ENCODE data around the gene AKAP6. TPM values are rescaled to one million over a fixed set of nuclear protein-coding genes. Genes with fewer than 3 reads are reported as not detected.

Gene AKAP6
- total RNA-seq, 1 donor from 2014 or later = 3.4 TPM

DNA sequence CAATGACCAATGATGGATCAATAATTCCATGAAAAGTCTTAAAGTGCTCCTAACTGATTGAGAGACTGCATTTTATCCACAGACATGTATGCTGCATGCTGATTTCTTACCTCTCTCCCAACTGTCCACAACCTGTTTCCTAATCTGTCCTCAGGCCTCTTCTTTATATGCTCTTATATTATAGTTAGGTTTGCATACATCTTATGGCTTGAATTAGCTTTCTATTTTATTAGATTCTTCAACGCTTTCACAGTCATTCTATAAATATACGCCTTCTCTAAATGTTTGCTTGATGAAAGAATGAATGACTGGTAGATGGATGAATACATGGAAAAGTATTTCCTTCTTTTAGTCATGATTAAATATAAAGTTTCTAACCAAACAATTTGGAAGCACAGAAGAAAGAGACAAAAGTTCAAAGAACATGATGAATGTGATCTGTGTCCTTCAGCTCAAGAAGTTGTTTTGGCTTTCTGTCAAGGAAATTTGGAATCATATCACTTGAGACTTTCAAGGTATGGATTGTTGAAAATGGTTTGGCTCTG lies 517.8 kb downstream of the AKAP6 start:
- no peaks in the 10 kb centered on the region for H3K4me1 Mint-ChIP-seq (ENCODE audit: low read depth)

DNA sequence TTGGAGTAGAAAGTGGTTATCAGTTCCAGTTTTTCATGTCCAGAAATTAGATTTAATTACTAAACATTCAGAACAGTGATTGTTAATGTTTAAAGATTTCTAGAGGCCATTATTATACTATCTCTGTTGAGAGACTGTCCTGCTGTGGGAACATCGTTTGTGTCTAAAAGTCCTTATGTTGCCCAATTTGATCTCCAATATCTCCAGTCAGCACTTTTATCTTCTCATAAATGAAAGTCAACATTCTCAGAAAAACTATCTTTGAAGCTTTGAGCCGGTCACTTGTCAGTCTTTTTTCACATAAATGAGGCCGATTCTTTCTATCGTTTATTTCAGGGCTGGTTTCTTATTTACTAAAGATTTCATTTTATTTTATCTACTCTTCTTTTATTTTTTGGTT lies 518.8 kb downstream of the AKAP6 start:
- Mint-ChIP-seq H3K4me3 (ENCODE audit: low read depth) (no peak overlapping the region), H3K36me3 (ENCODE audit: insufficient read depth) (no peaks in the 10 kb centered on the region), H3K27ac (no peak overlapping the region), H3K27me3 (peaks cover 18% of the 10 kb centered on the region), H3K4me1 (ENCODE audit: low read depth) (no peaks in the 10 kb centered on the region), H3K9me3 (ENCODE audit: low read depth) (peaks cover 10% of the 10 kb centered on the region)
- no peak for DNase-seq (ENCODE audit: low spot score, unreplicated experiment)
- TF ChIP-seq, protein P1, sequence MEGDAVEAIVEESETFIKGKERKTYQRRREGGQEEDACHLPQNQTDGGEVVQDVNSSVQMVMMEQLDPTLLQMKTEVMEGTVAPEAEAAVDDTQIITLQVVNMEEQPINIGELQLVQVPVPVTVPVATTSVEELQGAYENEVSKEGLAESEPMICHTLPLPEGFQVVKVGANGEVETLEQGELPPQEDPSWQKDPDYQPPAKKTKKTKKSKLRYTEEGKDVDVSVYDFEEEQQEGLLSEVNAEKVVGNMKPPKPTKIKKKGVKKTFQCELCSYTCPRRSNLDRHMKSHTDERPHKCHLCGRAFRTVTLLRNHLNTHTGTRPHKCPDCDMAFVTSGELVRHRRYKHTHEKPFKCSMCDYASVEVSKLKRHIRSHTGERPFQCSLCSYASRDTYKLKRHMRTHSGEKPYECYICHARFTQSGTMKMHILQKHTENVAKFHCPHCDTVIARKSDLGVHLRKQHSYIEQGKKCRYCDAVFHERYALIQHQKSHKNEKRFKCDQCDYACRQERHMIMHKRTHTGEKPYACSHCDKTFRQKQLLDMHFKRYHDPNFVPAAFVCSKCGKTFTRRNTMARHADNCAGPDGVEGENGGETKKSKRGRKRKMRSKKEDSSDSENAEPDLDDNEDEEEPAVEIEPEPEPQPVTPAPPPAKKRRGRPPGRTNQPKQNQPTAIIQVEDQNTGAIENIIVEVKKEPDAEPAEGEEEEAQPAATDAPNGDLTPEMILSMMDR (IDR thresholded peaks at IDR 0.05; ENCODE audit: unreplicated experiment) = no peak

More for the DNA sequence above, 517.8 kb downstream of the AKAP6 start:
- Mint-ChIP-seq H3K27ac (no peak overlapping the region), H3K36me3 (ENCODE audit: insufficient read depth) (no peaks in the 10 kb centered on the region), H3K9me3 (ENCODE audit: low read depth) (peaks cover 8% of the 10 kb centered on the region), H3K27me3 (peaks cover 18% of the 10 kb centered on the region), H3K4me3 (ENCODE audit: low read depth) (no peak overlapping the region)
- TF ChIP-seq, protein P1 (IDR thresholded peaks at IDR 0.05; ENCODE audit: unreplicated experiment) = no peak
- DNase-seq (ENCODE audit: low spot score, unreplicated experiment) = no peak

DNA sequence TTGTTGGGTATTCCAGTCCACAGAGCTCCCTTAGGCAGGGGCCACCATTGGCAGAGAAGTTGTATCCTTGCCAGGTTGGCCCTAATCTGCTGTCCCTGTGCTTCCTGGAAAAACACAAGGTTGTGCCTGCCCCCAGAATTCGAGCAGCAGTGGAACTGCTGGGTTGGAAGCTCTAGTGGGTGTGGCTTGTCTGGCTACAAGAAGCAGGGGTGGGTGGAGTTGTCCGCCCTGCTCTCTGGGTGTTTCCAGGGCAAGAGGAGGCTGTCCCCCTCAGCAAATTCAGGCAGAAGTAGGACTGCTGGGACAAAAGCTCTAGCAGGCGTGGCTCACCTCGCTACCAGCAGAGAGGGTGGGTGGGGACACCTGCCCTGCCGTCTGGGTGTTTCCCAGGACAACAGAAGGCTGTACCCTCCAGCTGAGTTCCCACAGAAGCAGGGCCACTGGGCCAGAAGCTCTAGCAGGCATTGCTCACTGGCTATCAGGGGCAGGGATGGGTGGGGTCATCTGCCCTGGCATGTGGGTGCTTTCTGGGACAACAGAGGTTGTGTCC lies 536.8 kb downstream of the AKAP6 start:
- Mint-ChIP-seq H3K27ac (no peak overlapping the region), H3K9me3 (ENCODE audit: low read depth) (peaks cover 1% of the 10 kb centered on the region), H3K27me3 (no peaks in the 10 kb centered on the region), H3K4me3 (ENCODE audit: low read depth) (no peak overlapping the region), H3K36me3 (ENCODE audit: insufficient read depth) (no peaks in the 10 kb centered on the region), H3K4me1 (ENCODE audit: low read depth) (no peaks in the 10 kb centered on the region)
- TF ChIP-seq, protein P1 (IDR thresholded peaks at IDR 0.05; ENCODE audit: unreplicated experiment) = no peak
- DNase-seq (ENCODE audit: low spot score, unreplicated experiment) = no peak

DNA sequence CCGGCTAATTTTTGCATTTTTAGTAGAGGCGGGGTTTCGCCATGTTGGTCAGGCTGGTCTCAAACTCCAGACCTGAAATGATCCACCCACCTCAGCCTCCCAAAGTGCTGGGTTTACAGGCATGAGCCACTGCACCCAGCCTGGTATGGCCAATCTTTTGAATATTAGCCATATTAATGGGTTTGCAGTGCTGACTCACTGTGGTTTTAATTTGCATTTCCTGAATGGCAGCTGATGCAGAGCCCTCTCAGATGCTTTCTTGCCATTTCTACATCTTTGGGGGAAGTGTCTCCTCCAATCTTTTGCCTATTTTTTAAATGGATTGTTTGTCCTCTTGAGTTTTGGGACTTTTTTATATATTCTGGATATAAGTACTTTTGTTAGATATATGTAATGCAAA lies 554.1 kb downstream of the AKAP6 start:
- Mint-ChIP-seq H3K4me3 (ENCODE audit: low read depth) (no peak overlapping the region), H3K4me1 (ENCODE audit: low read depth) (no peaks in the 10 kb centered on the region), H3K36me3 (ENCODE audit: insufficient read depth) (no peaks in the 10 kb centered on the region), H3K9me3 (ENCODE audit: low read depth) (peaks cover 6% of the 10 kb centered on the region), H3K27ac (no peak overlapping the region), H3K27me3 (no peaks in the 10 kb centered on the region)
- DNase-seq (ENCODE audit: low spot score, unreplicated experiment) = no peak
- TF ChIP-seq, protein P1 (IDR thresholded peaks at IDR 0.05; ENCODE audit: unreplicated experiment) = no peak

Other genes with a start within 250 kb of the AKAP6 start
- gene RNU6-7, start 127.3 kb upstream of the AKAP6 start, total RNA-seq = not detected in 2 replicates
- gene RNU6-8, start 126.0 kb upstream of the AKAP6 start, total RNA-seq = not detected in 2 replicates